Body of pancreas (tissue), 4 donors: Measurements from ENCODE around the gene MAP2K1.
"Not testable (repeated sequence)": the region's sequence is repeated elsewhere in the genome, so short reads cannot be mapped to it uniquely, and the experiment has no call there.

Source experiments
- POLR2A ChIP-seq, 3 donors: fragments of 450-650 bp; IDR thresholded peaks; one replicate each; pipeline ENCODE4 v1.6.1; 2016; ENCODE audit warnings: antibody characterized with exemption in 3 of 3, mild to moderate bottlenecking in 2 of 3
- TF ChIP-seq, protein P1 (sequence below), 7 experiments: fragments of 450-650 bp in 4 of 7; fragments of 200-600 bp in 3 of 7; sonication (generic) in 3 of 7; IDR thresholded peaks; one replicate each; pipeline ENCODE4 v1.5.1; 2016 to 2019; ENCODE audit warnings: antibody characterized with exemption in 7 of 7

DNA sequence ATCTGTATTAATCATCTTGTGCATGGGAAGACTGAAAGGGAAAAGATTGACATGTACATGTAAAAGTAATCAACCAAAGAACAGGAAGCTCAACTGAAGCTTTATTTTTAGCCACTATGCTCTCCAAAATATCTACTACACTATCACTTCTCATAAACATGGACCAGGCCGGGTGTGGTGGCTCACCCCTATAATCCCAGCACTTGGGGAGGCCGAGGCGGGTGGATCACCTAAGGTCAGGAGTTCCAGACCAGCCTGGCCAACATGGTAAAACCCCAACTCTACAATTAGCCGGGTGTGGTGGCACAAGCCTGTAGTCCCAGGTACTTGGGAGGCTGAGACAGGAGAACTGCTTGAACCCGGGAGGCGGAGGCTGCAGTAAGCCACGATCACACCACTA lies 113.6 kb downstream of the MAP2K1 start:
- TF ChIP-seq, protein P1, sequence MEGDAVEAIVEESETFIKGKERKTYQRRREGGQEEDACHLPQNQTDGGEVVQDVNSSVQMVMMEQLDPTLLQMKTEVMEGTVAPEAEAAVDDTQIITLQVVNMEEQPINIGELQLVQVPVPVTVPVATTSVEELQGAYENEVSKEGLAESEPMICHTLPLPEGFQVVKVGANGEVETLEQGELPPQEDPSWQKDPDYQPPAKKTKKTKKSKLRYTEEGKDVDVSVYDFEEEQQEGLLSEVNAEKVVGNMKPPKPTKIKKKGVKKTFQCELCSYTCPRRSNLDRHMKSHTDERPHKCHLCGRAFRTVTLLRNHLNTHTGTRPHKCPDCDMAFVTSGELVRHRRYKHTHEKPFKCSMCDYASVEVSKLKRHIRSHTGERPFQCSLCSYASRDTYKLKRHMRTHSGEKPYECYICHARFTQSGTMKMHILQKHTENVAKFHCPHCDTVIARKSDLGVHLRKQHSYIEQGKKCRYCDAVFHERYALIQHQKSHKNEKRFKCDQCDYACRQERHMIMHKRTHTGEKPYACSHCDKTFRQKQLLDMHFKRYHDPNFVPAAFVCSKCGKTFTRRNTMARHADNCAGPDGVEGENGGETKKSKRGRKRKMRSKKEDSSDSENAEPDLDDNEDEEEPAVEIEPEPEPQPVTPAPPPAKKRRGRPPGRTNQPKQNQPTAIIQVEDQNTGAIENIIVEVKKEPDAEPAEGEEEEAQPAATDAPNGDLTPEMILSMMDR (IDR thresholded peaks at IDR 0.05): not testable (repeated sequence)
- not testable (repeated sequence) for TF ChIP-seq POLR2A (IDR thresholded peaks at IDR 0.05)
